Stimulated activated CD8-positive, alpha-beta memory T cell treated with anti-CD3 and anti-CD28 coated beads, Interleukin-4, amount 100 ng/mL, for 24 hours (primary cell): Measurements from ENCODE around the gene CACNB1.
A peak's percentile ranks its signal among the peaks of the same experiment; 100 is the strongest.

ENCODE experiments used
- DNase-seq: peaks from one replicate; pipeline ENCODE4 v3.0.0-alpha.2; 2020; ENCODE audit warnings: low read depth

CACNB1 gene

DNA sequence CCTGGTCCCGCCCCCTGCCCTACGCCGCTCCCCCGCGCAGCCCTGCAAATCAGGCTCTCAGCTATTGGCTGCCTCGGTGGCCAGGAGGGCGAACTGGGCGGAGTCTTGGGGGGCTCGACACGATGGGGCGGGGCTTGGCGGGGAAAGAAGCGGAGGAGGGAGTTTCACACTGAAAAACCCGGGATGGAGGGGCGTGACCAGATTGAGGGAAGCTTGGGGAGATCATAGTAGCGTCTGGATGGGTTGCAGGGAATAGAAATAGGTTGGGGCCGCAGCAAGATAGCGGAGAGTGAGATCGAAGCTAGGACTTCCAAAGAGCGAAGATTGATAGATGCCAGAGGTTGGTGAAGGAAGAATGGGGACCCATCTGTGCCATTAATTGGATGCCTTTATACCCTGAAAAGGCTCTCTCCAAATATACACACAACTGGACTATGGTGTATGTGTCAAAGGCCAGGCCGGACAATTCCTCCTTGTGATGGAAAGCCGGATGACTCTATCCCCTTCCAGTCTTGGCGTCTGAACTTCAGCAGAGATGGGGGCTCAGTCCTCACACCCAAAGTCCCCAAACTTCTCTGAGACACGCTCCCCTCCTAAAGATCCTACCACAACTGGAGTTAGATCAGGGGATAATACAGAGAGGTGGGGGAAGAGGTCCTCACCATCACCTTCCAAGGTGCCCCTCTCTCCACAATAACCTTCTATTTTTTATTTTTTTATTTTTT, 28.7 kb upstream of the CACNB1 start:
- peak; percentile 63 for DNase-seq

DNA sequence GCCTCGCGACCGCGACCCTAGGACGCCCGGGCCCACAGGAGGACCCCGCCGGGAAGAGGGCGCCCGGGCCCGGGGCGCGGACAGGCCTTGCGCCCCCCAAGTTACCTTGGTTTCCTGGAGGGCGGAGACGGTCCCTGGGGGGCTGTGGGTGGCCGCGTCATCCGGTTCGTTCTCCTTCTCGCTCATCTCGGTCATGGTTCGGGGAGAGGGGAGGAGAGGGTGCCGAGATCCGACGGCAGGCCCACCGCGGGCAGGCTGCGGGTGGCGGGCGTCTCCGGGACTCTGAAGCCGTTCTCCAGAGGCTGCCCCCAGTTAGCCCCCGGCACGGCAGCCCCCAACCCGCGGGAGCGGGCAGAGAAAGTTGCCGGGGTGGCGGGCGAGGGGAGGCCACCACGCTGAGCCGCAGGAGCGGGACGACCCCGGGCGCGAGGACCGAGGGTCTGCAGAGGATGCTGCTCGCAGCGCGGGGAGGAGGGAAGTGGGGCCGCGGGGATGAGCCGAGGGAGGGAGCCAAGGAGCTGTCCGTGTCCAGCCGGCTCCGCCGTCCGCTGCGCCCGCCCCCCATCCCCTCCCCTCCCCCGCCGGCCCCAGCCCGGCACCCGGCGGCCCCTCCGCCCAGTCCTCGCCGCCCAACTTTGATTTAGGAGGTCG, 28.0 kb upstream of the CACNB1 start, which contains the start of gene STAC2:
Gene STAC2, minus strand, starts transcription at position 638 of the 651 bp plus-strand sequence. Its CDS starts 443 bp downstream, at position 195.
- DNase-seq = no peak

DNA sequence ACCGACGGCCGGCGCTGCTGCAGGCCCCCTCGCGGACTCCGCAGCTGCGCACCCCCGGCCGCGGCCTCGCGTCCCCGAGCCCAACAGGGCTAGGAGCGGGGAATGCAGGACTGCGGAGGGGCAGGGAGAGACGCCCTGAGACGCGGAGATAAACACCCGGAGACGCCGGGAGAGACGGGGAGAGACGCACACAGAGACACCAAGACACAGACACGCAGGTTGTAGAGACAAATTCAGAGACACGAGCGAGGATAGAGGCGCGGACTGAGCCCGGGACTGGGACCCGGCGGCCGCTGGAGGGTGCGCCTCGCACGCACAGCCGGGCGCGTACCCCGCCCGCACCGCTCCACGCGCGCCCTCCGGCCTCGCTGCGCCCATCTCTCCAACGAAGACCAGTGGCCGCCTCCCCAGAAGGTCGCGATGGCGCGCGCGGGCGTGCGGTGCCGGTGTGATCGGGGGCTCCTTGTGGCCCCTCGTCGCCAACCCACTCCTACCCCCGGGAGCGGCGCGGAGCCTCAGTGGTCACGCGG, 27.4 kb upstream of the CACNB1 start:
- no peak for DNase-seq

DNA sequence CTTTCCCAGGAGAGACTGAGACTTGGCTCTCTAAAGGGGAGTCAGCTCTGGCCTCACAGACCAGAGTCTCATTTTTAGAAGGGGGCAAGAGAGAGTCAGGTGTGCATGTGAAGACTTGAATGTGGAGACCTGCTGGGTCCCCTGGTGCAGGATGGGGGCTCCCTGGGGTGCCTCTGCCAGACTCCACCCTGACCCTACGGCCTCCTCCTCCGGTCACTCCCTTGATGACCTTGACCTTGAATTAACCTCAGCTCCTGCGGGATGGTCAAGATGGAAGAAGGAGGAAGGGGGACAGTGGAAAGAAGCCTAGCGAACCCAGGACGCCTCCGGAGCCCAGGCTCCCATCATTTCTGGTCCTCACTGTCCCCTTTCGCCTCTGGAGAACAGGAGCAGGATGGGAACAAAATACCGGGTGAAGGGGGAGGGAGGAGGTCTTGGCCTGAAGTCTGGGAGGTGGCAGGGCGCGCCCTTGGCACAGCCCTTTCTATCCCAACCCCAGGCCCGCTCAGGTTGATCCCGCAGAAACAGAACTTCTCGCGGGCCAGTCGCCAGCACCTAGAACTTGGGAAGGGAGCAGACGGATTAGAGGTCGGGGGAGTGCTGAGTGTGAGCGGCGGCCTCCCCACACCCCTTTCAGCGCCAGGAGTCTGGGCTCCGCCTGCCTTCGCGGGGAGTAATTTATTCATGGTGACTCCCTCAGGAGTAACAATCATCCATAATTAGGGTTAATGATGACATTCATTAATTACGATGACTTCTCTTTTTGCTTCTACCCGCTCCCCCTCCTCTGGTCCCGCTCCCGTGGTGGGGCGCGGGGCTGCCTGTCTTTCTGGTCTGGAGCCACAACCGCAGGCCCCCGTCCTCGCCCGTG, 26.7 kb upstream of the CACNB1 start:
- no peak for DNase-seq

DNA sequence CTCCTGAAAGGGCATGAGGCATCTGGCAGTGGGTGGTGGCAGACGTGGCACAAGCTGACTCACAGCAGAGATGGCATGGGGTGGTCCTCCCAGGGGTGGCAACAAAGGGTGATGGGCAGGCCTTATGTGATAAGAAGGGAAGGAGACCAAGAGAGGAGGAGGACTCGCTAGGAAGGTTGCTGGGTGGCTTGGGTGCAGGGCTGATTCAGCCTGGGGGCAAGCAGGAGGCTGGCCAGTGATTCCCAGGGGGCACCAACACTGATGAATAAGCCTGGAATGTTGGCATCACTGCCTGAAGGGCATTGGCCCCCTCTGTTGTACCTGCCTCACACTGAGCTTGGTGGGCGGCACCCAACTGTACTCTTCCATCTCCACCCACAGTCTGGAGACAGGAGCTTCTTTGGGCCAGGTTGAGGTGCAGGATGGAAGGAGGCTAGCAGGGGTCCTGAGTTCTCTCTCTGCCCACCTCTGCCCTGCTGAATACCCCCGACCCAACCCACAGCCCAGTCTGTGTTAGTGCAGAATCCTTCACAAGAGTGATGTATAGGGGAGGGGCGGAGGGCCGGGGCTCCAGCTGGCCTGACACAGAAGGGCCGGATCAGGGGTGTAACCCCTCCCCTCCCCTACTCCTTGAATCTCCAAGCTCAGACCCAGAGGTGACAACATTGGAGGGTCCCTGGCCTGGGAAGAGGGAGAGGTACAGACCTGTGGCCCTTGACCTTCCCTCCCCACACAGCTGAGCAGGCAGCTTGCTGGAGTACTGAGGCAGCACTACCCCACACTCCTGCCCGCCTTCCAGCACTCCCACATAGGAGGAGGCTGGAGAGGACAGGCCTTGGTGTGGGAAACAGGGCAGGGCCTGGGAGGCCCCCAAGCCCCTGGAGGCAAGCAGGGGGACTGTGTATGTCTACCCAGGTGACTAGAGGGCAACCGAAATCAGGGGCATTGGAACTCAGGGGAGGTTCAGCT, 25.7 kb upstream of the CACNB1 start:
- no peak for DNase-seq

DNA sequence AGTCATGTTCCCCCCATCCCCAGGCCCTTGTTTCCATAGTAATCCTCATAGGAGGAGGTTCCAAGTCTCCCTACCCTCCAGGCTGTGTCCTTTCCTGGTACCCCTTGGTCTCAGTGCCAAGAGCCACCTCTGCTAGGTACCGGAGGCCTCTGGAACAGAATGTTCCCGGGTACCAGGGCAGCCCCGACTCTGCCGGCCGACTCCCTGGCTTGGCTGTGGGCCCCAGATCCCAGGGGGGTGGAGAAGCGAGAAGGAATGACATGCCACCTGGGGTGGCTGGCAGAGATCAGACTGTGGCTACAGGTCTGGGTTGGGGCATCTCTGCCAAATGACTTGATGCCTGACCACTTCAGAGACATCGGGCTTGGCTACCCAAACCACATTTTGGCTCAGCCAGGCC, 24.7 kb upstream of the CACNB1 start:
- no peak for DNase-seq

DNA sequence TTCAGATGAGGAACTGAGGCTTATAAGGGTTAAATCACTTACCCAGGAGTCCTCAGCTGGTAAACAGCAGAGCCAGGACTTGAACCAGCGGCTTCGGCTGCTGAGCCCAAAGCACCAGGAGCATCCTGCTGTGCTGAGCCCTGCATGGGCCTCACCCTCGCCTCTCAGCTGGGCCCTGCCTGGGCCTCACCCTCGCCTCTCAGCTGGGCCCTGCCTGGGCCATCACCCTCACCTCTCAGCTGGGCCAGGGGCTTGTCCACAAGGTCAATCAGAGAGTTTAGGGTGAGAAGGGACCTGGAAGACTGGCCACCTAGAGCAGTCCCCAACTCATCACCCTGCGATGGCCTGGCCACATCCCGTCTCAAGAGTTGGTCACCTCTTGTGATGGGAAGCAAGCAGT, 24.1 kb upstream of the CACNB1 start:
- DNase-seq = no peak

DNA sequence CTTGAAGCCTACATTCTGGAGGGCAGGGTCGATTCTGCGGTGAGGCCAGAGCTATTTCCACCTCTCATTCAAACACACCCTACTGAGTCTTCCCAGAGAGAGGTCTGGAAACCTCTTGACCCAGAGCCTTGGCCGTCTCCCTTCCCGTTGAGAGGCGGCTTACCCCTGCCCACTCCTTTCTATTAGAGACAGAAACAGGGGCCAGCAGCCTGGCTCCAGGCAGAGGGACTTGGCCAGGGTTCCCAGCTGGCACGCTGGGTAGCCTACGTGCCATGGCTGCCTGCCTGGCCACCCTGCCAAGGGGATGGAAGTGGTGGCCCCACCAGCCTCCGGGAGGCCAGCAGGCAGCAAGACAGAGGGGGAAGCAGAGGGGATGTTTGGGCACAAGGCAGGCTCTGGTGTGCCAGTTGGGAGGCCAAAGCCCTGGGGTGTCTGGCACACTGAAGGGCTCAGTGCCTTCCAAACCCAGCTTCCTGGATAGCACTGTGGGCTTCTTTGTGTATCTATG, 22.2 kb upstream of the CACNB1 start:
- DNase-seq = no peak

DNA sequence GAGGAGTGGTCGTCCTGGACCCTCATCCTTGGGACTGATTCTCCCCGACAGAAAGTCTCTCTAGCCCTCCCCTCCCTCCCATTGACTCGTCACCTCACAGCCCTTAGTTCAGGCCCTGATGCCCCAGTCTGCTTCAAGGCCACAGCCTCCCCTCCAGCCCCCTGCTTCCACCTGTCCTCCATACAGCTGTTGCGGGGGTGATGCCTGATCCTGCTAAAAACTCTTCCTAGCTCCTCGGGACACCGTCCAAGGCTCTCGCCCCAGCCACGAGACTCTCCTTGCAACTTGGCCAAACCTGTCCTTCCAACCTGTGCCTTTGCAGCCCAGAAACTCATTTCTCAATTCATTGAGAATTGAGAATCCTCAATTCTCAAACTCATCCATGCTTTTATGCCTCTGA, 21.4 kb upstream of the CACNB1 start:
- no peak for DNase-seq

DNA sequence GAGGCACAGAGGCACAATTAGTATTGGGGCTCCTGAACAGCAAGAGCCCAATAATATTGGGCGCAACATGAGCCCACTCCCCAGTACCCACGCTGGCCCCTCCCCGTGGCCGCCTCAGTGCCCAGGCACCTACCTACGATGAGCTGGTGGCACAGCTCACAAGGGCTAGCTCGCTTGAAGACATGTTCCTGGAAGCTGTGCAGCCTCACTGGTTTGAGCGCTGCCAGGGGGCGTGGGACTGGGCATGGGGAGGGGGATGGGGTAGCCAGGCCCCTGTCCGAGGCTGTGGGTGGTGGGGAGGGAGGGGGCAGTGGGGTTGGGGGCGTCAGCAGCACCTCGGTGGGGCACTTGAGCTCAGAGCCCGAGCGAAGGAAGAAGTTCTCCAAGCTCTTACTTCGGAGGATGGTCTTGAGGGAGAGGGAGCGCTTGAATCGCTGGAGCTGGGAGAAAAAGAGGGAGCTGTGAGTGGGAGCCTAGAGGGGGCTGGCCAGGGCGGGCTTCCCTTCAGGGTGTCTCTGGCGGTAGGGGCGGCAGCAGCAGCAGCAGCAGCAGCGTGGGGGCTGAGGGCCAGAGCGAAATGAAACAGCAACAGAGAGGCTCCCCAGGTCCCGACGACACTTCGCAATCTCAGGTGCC, 20.4 kb upstream of the CACNB1 start:
- no peak for DNase-seq

DNA sequence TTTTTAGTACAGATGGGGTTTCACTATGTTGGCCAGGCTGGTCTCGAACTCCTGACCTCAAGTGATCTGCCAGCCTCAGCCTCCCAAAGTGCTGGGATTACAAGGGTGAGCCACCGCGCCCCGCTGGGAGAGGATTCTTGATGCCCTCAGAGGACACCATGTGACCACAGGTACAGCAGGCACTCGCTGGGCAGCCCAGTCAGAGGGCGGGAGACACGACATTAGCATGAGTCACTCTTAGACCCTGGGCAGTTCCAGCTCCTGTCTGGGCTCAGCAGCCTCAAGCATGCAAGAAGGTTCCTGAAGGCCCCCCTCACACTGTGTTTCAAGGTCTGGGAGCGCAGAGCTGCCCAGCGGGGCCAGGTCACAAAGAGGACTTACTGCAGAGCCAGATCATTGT, 16.4 kb upstream of the CACNB1 start:
- no peak for DNase-seq

DNA sequence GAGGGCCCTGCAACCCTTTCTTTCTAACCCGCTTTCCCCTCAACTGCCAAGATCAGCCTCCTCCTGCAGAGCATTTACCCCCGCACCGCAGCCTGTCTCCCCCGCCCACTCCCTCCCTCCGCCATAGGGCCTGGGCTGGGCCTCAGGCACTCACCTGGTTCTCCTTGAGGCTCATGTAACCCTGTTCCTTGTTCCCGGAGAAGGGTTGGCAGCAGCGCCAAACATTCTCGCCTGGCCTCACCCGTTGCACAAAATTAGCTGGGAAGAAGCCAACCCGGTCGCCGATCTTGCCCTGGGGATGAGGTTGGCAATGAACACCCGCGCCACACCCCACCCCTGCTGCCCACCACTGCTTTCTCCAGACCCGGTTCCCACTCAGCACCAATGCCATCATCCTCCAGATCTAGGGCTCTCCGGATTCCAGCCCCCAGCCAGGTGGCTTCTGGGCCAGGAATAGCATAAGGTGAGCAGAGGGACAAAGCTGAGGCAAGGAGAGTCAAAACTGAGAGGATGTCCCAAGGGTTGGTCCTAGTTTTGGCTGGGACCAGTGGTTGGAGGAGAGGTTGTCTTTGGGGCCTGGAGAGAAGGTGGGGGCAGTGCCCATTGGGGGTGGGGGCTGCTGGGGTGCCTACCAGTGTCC, 15.5 kb upstream of the CACNB1 start:
- no peak for DNase-seq

DNA sequence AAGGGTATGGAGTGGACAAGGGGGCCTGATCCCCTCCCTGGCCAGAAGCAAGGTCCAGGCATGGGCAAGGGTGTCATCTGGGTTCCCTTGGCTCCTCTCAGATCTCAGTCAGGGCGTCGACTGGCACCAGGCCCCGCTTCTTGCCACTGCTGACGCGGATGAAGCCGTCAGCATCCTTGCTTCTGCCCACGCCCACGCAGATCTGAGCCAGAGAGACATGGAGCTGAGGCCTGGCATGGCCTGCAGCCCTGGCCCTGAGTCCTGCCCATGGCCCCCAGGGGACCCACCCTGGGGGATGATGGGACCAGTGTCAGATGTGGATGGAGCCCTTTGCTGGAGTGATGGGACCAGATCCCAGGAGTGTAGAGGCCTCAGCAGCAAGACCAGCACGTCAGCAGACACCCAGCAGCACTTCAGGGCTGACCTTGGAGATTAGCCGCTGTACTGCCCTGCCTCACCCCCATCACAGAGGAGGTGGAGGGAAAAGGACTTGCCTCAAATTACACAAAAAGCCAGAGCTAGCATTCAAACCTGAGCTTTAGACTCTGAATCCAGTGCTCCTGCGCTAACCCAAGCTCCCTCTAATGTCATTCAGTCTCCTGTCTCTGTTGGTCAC, 14.8 kb upstream of the CACNB1 start:
- DNase-seq = no peak

DNA sequence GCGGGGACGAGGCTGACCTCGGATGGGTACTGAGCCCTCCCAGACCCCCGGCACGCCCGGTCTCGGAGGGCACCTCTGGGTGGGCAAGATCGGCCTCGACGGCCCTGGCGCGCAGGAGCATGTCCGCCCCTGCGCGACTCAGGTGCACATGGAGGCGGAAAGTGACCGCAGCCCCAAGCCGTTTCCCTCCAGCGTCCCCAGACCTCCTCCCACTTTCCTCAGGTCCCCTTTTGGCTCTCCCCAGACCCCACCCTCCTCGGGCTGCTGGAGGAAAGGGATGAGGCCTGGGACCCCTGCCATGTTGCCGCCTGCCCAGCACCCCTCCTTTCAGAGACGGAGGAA, 12.6 kb upstream of the CACNB1 start:
- DNase-seq = no peak

DNA sequence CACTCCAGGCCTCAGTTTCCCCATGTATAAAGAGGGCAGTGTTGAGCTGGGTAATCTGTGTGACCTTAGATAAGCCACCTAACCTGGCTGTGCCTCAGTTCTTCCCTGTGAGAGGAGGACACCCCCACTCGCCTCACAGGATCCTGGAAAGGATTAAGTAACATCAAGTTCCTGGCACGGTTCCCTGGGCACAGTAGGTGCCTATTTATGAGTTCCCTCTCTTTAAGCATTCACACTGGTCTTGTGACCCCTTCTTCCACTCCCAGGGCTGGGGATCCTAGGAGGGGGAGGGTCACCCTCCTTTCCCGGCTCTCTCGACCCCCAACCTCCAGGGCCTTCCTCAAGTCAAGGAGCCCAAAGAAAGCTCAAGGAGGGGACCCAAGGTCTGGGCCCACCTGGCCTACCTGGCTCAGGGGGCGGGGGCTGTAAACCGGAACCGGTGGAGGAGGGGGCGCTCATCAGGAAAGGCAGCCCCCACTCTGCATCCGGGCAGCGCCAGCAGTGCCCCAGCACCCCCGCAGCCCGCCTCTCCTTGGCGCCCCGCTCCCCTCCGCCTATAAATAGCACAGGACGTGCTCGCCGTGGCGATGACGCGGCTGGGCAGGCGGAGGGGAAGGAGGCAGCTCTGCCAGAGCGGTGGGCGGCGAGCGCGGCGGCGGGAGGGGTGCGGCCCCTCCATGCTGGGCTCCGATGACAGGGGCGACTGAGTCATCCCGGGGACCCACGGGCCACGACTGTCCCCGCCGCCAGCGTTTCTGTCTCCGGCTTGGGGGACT, 12.0 kb upstream of the CACNB1 start:
- DNase-seq = peak; percentile 73

DNA sequence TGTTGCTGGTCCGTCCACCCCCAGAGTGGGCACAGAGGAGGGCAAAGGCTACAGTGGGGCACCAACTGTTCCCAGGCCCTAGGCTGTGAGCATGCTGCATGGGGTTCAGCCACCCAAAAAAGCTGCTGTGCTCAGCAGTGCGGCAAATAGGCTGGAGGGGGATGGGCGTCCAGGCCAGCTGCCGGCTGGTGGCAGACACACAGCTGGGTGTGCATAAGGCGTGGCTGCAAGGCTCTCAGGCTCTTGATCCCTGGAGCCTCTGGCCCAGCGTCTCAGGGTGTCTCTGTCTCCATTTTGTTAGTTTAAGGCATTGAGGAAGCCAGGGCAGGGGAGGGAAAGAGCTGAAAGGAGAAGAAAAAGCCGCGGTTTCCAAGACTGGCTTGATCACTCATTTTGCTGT, 11.4 kb upstream of the CACNB1 start:
- DNase-seq = no peak

DNA sequence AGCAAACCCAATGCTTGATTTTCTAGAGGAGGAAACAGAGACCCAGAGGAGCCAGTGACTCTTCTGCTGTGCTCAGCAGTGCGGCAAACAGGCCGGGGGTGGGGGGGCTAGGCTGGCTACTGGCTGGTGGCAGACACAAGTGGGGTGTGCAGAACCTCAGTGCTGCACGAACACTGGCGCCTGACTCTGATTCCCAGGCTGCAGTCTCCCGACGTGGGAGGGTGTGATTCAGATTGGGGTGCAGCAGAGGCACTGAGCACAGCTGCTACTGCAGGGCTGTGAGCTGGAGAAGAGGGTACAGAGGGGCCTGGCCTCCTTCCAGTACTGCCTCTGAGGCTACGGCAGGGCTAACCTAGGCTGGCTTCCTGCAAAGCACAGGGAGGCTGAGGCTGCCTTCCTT, 10.7 kb upstream of the CACNB1 start:
- DNase-seq = no peak

DNA sequence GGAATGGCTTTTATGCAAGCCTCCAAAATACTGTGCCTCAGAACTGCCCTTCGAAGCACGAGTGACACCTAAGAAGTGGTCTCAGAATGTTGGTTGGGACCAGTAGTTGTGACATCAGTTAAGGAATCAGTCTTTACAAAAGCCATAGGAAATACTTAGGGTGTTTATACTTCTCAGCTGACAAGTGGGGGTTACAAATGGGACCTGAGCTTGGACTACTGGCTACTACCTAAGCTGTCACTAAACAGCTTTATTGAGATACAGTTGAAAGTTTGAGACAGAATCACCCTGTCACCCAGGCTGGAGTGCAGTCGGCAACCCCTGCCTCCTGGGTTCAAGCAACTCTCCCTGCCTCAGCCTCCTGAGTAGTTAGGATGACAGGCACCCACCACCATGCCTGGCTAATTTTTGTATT, 7.7 kb upstream of the CACNB1 start:
- DNase-seq = no peak

DNA sequence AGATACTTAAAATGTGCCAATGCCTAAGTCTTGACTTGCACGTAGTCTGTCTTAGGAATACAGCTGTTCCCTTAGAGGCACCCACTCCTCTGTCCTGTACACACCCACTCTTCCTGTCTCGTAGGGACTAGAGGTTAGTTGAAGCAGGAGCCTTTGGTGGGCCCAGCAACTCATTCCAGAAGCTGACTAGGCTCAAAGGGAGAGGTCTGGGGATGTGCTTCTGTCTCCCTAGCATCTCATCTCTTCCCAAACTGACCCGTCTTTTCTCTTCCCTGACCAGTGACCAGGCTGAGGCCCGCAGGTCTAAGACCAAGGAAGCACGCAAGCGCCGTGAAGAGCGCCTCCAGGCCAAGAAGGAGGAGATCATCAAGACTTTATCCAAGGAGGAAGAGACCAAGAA, 6.8 kb upstream of the CACNB1 start:
- no peak for DNase-seq
